ENCODE data around the gene METTL27. TPM values are rescaled to one million over a fixed set of nuclear protein-coding genes. Genes with fewer than 3 reads are reported as not detected.
"Not testable (repeated sequence)": the region's sequence is repeated elsewhere in the genome, so short reads cannot be mapped to it uniquely, and the experiment has no call there.

Gene METTL27
- total and polyA plus RNA-seq, 2 donors (not counting 1 experiment from before 2014, with no cell fraction given) = 2.1 to 15.7 TPM

DNA sequence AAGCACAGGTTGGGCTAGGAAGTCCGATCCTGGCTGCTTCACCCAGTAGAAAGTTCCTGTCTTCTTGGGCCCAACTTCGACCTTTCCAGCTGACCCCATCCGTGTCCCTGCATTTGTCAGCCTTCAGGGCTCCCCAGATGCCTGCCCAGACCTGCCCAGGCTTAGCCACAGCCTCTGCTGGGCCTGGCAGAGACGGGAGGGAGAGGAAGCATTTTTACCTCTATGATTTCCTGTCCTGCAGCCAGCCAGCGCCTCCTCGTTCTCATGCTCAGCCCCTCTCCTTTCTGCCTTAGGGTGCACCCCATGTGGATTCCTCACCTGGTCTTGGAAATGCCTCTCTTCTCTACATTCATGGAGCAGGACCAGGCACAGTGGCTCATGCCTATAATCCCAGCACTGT, 3.7 kb downstream of the METTL27 start:
- DNase-seq (ENCODE audit: low read depth in 2 of 2) = no peak
- no peak for TF ChIP-seq EZH2 (IDR thresholded peaks at IDR 0.05; ENCODE audit: low read length, missing control alignments)
- TF ChIP-seq, protein P1, sequence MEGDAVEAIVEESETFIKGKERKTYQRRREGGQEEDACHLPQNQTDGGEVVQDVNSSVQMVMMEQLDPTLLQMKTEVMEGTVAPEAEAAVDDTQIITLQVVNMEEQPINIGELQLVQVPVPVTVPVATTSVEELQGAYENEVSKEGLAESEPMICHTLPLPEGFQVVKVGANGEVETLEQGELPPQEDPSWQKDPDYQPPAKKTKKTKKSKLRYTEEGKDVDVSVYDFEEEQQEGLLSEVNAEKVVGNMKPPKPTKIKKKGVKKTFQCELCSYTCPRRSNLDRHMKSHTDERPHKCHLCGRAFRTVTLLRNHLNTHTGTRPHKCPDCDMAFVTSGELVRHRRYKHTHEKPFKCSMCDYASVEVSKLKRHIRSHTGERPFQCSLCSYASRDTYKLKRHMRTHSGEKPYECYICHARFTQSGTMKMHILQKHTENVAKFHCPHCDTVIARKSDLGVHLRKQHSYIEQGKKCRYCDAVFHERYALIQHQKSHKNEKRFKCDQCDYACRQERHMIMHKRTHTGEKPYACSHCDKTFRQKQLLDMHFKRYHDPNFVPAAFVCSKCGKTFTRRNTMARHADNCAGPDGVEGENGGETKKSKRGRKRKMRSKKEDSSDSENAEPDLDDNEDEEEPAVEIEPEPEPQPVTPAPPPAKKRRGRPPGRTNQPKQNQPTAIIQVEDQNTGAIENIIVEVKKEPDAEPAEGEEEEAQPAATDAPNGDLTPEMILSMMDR (conservative IDR thresholded peaks at IDR 0.05 in 1 of 2, IDR thresholded peaks at IDR 0.05 in 1 of 2; ENCODE audit: low read depth in 1 of 2, low read length in 2 of 2) = no peak
- H2AFZ ChIP-seq (ENCODE audit: low read length) = no peak overlapping the region

DNA sequence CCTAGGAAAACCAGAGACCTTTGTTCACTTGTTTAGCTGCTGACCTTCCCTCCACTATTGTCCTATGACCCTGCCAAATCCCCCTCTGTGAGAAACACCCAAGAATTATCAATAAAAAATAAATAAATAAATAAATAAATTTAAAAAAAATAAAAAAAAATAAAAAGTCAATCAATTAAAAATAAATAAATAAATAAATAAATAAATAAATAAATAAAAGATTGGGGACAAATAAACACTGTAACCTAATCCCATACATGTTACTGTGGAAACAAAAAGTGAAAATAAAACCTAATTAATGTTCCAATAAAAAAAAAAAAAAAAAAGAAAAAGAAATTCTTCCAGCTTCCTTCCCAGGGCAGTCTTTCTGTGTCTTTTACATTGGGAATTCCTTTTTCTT, 5.1 kb downstream of the METTL27 start:
- not testable (repeated sequence) for H3K4me3 ChIP-seq (replicated peaks in 1 of 4; ENCODE audit: control extremely low read depth in 1 of 4, insufficient read depth in 1 of 4, low read depth in 3 of 4, low read length in 4 of 4); H3K9me3 ChIP-seq (ENCODE audit: control insufficient read depth, insufficient read depth, low read depth, low read length); H3K36me3 ChIP-seq (ENCODE audit: control insufficient read depth, insufficient read depth, low read length); H3K4me2 ChIP-seq (ENCODE audit: extremely low read depth, insufficient read depth, low read length); H3K9ac ChIP-seq (ENCODE audit: insufficient read depth, low read length); DNase-seq (ENCODE audit: low read depth in 2 of 2); H3K27me3 ChIP-seq (ENCODE audit: control insufficient read depth, insufficient read depth, low read length); H3K79me2 ChIP-seq (ENCODE audit: control insufficient read depth, insufficient read depth, low read length); H2AFZ ChIP-seq (ENCODE audit: low read length); H3K27ac ChIP-seq (ENCODE audit: insufficient read depth, low read length); H3K4me1 ChIP-seq (ENCODE audit: control insufficient read depth, extremely low read depth, insufficient read depth, low read length); H4K20me1 ChIP-seq (ENCODE audit: control insufficient read depth, extremely low read depth, insufficient read depth, low read length)

More for the DNA sequence above, 3.7 kb downstream of the METTL27 start:
- H3K27ac ChIP-seq (ENCODE audit: insufficient read depth, low read length) = no peak overlapping the region
- H3K9ac ChIP-seq (ENCODE audit: insufficient read depth, low read length) = no peak overlapping the region
- peaks cover 5% of the 10 kb centered on the region for H3K4me1 ChIP-seq (ENCODE audit: control insufficient read depth, extremely low read depth, insufficient read depth, low read length)
- no peaks in the 10 kb centered on the region for H3K36me3 ChIP-seq (ENCODE audit: control insufficient read depth, insufficient read depth, low read length)
- H3K27me3 ChIP-seq (ENCODE audit: control insufficient read depth, insufficient read depth, low read length) = no peaks in the 10 kb centered on the region
- H3K79me2 ChIP-seq (ENCODE audit: control insufficient read depth, insufficient read depth, low read length) = no peaks in the 10 kb centered on the region
- H3K4me3 ChIP-seq (replicated peaks in 1 of 4; ENCODE audit: control extremely low read depth in 1 of 4, insufficient read depth in 1 of 4, low read depth in 3 of 4, low read length in 4 of 4) = no peak overlapping the region
- no peaks in the 10 kb centered on the region for H4K20me1 ChIP-seq (ENCODE audit: control insufficient read depth, extremely low read depth, insufficient read depth, low read length)
- no peaks in the 10 kb centered on the region for H3K9me3 ChIP-seq (ENCODE audit: control insufficient read depth, insufficient read depth, low read depth, low read length)
- H3K4me2 ChIP-seq (ENCODE audit: extremely low read depth, insufficient read depth, low read length) = no peak overlapping the region

DNA sequence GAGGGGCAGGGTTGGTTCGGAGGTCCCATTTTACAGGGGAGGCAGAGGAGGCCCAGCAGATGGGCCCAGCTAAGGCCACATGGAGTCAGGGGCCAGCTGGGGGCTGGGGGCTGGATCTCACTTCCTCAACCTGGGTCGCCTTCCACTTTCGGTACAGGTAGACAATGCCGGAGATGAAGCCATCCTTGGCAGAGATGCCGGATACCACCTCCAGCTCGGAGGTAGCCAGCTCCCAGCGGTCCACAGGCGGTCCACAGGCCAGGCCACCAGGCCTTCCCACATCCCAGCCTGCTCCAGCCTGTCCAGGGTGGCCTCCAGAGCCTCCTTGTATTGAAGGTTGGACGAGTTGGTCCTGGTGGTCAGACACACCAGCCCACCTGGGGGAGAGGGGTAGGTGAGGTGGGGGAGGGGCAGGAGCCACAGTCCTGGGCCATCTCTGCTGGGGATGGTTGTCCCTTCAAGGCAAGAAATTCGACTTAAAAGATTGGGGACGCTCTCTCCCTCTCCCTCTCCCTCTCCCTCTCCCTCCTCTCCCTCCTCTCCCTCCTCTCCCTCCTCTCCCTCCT, 7.6 kb downstream of the METTL27 start:
- TF ChIP-seq, protein P1 (conservative IDR thresholded peaks at IDR 0.05 in 1 of 2, IDR thresholded peaks at IDR 0.05 in 1 of 2; ENCODE audit: low read depth in 1 of 2, low read length in 2 of 2) = no peak
- TF ChIP-seq EZH2 (IDR thresholded peaks at IDR 0.05; ENCODE audit: low read length, missing control alignments) = no peak
- no peak overlapping the region for H3K27ac ChIP-seq (ENCODE audit: insufficient read depth, low read length)

More for the DNA sequence above, 7.6 kb downstream of the METTL27 start:
- Histone ChIP-seq H3K4me1 (ENCODE audit: control insufficient read depth, extremely low read depth, insufficient read depth, low read length) (peaks cover 7% of the 10 kb centered on the region), H3K4me3 (replicated peaks in 1 of 4; ENCODE audit: control extremely low read depth in 1 of 4, insufficient read depth in 1 of 4, low read depth in 3 of 4, low read length in 4 of 4) (no peak overlapping the region), H3K4me2 (ENCODE audit: extremely low read depth, insufficient read depth, low read length) (no peak overlapping the region), H3K9ac (ENCODE audit: insufficient read depth, low read length) (no peak overlapping the region), H3K79me2 (ENCODE audit: control insufficient read depth, insufficient read depth, low read length) (no peaks in the 10 kb centered on the region), H3K9me3 (ENCODE audit: control insufficient read depth, insufficient read depth, low read depth, low read length) (no peaks in the 10 kb centered on the region), H2AFZ (ENCODE audit: low read length) (no peak overlapping the region), H3K36me3 (ENCODE audit: control insufficient read depth, insufficient read depth, low read length) (no peaks in the 10 kb centered on the region), H4K20me1 (ENCODE audit: control insufficient read depth, extremely low read depth, insufficient read depth, low read length) (no peaks in the 10 kb centered on the region), H3K27me3 (ENCODE audit: control insufficient read depth, insufficient read depth, low read length) (no peaks in the 10 kb centered on the region)
- no peak for DNase-seq (ENCODE audit: low read depth in 2 of 2)
